Measurements from ENCODE around the gene ARL4A.
"Not testable (repeated sequence)": the region's sequence is repeated elsewhere in the genome, so short reads cannot be mapped to it uniquely, and the experiment has no call there.

Gene ARL4A

DNA sequence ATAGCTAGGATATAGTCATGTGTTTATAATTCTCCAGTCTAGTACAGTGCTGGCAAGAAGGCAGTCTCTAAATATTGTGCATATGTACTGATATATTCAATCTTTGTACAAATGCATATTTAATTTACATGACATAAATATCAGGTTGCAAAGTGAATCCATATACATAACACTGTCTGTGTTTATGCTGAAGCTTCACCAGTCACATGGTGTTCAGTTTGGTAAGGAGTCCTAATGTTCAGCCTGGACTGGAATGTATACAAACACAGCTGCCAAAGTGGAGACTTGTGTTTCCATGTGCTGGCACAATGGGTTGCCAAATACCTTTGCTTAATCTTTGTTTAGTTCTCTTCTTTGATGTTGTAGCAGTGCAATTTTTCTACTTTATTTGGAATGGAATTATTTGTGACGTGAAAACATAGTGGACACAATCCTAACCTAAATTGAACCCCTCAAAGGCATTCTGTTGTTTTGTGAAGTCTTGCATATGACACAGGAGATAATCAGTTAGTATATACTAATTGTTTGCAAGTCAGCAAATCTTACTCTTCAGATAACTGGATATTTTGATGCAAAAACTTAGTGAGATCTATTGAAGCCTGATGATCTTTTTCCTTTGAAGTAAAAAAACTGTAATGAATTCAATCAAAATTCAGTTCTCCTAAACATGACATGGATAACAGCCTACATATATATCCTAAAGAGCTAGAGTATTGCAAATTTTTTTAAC lies 17.3 kb upstream of the ARL4A start:
- DNase-seq (ENCODE audit: low read depth) = no peak

DNA sequence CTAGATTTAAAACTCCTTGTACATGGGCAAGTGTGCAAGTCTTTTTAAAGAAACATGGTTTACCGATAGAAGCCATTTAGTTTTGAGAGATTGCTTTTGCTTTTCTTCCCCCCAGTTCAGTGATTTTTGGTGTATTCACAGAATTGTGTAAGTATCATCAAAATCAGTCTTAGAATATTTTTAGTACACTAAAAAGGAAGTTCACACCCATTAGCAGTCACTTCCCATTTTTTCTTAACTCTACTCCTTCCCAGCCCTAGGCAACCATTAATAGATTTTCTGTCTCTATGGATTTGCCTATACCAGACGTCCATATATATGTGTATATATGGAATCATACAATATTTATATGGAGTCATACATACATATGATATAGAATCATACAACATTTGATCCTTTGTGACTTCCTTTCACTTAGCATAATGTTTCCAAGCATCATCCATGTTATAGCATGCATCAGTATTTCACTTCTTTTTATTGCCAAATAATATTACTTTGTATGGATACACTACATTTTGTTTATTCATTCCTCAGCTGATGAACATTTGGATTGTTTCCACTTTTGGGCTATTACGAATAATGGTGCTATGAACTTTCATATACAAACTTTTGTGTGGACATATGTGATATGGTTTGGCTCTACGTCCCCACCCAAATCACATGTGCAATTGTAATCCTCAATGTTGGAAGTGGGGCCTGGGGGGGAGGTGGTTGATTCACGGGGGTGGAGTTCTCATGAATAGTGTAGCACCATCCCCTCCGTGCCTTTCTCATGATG lies 16.5 kb upstream of the ARL4A start:
- DNase-seq (ENCODE audit: low read depth) = no peak

DNA sequence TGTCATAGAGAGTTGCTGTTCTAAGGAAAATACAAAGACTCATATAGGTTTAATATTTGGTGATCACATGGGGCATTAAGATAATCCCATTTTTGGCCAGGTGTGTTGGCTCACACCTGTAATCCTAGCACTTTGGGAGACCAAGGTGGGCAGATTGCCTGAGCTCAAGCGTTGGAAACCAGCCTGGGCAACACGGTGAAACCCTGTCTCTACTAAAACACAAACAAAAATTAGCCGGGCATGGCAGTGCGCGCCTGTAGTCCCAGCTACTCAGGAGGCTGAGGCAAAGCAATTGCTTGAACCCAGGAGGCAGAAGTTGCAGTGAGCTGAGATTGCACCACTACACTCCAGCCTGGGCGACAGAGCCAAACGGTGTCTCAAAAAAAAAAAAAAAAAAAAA lies 14.0 kb upstream of the ARL4A start:
- DNase-seq (ENCODE audit: low read depth) = not testable (repeated sequence)

GRCh38 chr7:12674053-12674452 lies 13.4 kb upstream of the ARL4A start:
- no peak for DNase-seq (ENCODE audit: low read depth)

GRCh38 chr7:12674861-12675260 lies 12.6 kb upstream of the ARL4A start:
- DNase-seq (ENCODE audit: low read depth) = no peak

DNA sequence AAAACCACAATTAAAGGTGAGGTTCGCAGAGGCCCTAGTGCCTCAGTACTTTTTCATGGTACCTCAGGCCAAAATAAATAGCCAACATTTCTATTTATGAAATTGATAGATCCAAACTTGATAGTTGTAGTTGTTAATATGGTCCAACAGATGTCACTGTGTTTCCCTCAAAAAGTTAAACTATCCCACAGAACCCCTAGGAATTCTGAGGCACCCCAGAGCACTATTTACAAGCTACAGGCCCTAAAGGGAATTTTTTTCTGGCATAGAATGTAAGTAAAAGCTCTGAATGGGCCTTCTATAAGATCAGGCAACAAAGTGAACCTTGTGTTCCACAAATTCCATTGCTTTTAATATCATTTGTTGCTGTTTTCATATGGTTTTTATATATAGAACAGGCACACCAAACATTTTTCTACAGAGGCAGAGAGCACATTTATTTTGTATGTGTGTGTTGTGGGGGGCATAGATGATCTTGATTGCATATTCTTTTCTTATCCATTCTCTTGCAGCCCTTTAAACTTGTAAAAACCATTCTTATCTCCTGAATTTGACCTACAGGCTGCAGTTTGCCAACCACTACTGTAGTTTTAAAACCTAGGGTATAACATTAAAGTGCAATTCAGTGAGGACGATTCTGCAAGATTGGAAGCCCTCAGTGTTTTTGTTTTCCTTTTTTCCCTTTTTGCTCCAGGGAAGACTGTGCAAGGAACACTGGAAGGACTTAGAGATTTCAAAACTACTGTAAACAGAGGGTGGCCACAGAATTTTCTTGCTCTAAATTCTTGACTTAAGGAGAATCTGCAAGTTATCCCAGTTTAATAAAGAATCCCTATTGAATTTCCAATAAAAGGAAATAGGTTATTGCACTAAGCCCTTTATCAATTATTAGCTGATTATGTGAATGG lies 3.5 kb upstream of the ARL4A start:
- DNase-seq (ENCODE audit: low read depth) = no peak

DNA sequence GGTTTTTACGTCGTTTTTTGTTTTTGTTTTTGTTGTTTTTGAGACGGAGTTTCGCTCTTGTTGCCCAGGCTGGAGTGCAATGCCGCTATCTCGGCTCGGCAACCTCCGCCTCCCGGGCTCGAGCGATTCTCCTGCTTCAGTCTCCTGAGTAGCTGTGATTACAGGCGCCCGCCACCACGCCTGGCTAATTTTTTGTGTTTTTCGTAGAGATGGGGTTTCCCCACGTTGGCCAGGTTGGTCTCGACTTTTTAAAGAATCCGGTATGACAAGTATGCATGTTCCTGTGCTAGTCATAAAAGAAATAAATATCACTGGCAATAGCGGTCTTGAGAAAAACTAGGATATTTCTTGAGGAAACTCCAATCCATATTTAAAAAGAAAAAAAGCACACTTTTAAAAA lies 2.7 kb upstream of the ARL4A start:
- DNase-seq (ENCODE audit: low read depth) = no peak

DNA sequence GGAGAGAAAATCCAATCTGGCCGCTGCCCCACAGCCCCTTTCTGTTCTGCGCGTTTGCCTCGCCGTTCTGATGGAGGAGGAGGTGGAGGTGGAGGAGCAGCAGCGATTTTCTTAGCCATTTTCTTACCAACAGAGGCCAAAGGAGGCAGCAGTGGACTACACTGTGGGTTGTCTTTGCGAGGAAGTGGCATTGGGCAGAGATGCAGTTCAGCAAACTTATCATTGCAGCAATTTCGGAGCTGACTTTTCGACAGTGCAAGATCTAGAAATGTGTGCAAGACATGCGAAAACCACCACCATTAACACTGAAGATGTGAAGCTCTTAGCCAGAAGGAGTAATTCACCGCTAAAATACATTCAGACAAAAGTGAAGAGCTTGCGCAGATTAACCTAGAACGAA lies 1.9 kb upstream of the ARL4A start:
- DNase-seq (ENCODE audit: low read depth) = no peak

- peak; percentile 90 for DNase-seq (ENCODE audit: low read depth)
These were observed 1.1 kb upstream of the ARL4A start for GRCh38 chr7:12686234-12686890.

- no peak for DNase-seq (ENCODE audit: low read depth)
These were observed 312 bp downstream of the ARL4A start for GRCh38 chr7:12687718-12688171.

GRCh38 chr7:12688485-12689170 lies 1.2 kb downstream of the ARL4A start:
- not testable (repeated sequence) for DNase-seq (ENCODE audit: low read depth)

DNA sequence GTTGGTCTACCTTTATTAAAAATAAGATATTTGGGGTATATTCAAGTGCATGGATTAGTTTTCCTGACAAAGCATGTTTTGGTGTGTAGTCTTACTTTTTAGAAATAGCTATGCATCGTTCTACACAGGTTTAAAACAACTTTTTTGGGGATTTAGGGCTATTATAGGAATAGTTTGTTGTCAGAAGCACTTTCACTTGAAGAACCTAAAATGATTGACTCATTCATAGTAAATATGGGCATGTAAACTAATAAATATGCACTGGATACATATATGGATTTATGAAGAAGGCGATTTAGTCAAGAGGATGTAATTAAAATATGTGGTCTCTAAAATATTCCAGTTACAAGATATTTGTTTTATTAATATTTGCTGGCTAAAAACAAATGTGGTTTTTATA lies 2.0 kb downstream of the ARL4A start:
- no peak for DNase-seq (ENCODE audit: low read depth)

- no peak for DNase-seq (ENCODE audit: low read depth)
These were observed 2.8 kb downstream of the ARL4A start for GRCh38 chr7:12690041-12690878.

DNA sequence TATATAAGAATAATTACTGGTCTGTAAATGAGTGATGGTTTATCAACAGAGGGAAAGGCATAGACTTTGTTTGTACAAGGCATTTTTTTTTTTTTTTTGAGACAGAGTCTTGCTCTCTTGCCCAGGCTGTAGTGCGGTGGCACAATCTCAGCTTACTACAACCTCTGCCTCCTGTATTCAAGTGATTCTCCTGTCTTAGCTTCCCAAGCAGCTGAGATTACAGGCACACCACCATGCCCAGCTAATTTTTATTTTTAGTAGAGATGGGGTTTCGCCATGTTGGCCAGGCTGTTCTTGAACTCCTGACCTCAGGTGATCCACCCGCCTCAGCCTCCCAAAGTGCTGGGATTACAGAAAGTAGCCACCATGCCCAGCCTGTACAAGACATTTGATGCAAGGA lies 4.0 kb downstream of the ARL4A start:
- DNase-seq (ENCODE audit: low read depth) = not testable (repeated sequence)

DNA sequence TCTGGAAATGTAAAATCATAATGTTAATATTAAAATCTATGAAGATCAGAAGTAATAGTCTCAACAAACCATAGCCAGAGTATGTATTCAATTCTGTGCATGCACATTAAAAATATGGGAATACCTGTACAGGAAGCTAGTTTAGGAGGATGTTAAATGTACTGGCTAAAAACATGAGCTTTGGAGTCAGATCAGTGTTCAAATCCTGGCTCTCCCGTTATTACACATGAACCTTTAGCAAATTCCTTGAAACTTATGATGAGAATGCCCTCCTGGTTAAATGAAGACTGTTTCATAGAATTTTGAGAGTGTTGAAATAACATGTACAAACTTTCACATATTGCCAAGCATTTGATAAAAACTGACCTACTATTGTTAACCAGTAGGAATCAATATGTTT lies 4.6 kb downstream of the ARL4A start:
- DNase-seq (ENCODE audit: low read depth) = no peak

- no peak for DNase-seq (ENCODE audit: low read depth)
These were observed 5.2 kb downstream of the ARL4A start for GRCh38 chr7:12692479-12693259.

- DNase-seq (ENCODE audit: low read depth) = no peak
These were observed 7.4 kb downstream of the ARL4A start for GRCh38 chr7:12694817-12695216.

DNA sequence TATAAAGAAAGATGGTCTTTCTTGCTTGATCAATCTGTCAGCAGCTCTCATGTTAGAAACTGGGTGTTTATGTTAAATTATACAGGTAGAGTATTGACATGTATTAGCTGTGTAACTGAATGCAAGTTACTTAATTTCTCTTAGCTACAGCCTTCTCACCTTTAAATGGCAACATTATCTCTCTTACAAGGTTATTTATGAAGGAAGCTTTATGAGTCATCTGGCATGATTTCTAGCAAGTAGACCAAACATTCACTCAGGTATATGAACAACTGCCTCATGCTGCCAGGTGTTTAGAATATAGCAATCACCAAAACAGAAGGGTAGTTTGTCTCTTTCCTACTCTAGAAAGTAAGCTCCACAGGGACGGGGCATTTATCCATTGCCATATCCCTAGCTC lies 8.5 kb downstream of the ARL4A start:
- DNase-seq (ENCODE audit: low read depth) = no peak

DNA sequence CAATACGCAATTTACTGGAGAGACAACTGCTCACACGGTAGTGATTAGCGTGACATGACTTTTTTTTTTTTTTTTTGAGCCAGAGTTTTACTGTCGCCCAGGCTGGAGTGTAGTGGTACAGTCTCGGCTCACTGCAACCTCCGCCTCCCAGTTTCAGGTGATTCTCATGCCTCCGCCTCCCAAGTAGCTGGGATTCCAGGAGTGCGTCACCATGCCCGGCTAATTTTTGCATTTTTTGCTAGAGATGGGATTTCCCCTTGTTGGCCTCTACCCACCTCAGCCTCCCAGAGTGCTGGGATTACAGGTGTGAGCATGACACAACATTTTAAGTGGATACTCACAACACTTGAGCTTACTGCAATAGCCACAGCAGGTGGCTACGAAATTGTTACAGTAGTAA lies 11.9 kb downstream of the ARL4A start:
- no peak for DNase-seq (ENCODE audit: low read depth)

GRCh38 chr7:12701433-12701832 lies 14.0 kb downstream of the ARL4A start:
- DNase-seq (ENCODE audit: low read depth) = no peak

Data from stimulated activated CD8-positive, alpha-beta memory T cell treated with anti-CD3 and anti-CD28 coated beads, Interleukin-4, amount 100 ng/mL, for 24 hours (primary cell).